22Rv1 (cell line): ENCODE data around the gene ACACA.

Source experiments
- CTCF ChIP-seq: fragments of 450-650 bp; IDR thresholded peaks from 2 replicates; pipeline ENCODE4 v1.5.1; 2017; ENCODE audit warnings: mild to moderate bottlenecking
- ZFX ChIP-seq: fragments of 450-650 bp; IDR thresholded peaks from 2 replicates; pipeline ENCODE4 v1.6.1; 2017; ENCODE audit warnings: antibody characterized with exemption, borderline replicate concordance

- TF ChIP-seq CTCF (no peak), ZFX (no peak)
Observed at GRCh38 chr17:37255432-37255831, 151.2 kb downstream of the ACACA start.
